Measurements from ENCODE around the gene MUC15.

Gene MUC15

DNA sequence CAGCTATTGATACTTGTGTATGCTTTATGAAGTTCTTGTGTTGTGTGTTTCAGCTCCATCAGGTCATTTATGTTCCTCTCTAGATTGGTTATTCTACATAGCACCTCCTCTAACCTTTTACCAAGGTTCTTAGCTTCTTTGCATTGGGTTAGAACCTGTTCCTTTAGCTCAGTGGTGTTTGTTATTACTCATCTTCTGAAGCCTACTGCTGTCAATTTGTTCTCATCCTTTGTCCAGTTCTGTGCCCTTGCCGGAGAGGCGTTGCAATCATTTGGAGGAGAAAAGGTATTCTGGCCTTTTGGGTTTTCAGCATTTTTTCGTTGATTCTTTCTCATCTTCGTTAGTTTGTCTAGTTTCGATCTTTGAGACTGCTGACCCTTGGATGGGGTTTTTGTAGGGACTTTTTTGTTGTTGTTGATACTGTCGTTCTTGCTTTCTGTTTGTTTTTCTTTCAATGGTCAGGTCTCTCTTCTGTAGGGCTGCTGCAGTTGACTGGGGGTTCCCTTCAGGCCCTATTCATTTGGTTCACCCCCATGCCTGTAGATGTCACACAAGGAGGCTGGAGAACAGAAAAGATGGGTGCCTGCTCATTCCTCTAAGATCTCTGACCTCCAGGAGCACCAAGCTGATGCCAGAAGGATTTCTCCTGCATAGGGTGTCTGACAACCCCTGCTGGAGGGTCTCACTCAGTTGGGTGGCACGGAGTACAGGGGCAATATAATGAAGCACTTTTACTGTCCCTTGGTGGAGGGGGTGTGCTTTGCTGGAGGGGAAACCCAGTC is 35.9 kb upstream of the MUC15 start:
- Histone ChIP-seq H3K79me2 (ENCODE audit: insufficient read depth, low read length) (no peaks in the 10 kb centered on the region), H3K4me2 (ENCODE audit: low read depth, low read length, poor library complexity, severe bottlenecking) (no peak overlapping the region)

DNA sequence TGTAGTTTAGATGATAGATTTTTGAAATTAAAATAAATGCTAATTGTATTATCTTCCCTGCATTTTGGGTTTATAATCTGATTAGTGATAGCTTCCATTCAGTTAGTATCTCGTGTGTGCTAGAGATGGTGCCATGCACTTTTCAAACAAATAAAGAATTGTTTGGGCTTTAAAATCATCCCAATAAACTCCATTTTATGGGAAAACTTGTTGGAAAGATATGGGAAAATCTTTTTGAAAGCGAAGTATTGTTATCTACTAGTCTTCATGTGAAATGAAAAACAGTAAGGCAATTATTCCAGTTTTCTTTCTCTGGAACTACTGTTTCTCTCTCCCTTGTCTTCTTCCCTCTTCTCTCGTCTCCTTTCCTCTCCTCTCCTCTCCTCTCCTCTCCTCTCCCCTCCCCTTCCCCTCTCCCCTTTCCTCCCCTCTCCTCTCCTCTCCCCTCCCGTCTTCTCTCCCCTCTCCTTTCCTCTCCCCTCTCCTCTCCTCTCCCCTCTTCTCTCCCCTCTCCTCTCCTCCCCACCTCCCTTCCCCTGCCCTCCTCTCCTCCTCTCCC is 27.9 kb upstream of the MUC15 start:
- no peak overlapping the region for H3K4me3 ChIP-seq (ENCODE audit: low read length, poor library complexity, severe bottlenecking)
- TF ChIP-seq, protein P1, sequence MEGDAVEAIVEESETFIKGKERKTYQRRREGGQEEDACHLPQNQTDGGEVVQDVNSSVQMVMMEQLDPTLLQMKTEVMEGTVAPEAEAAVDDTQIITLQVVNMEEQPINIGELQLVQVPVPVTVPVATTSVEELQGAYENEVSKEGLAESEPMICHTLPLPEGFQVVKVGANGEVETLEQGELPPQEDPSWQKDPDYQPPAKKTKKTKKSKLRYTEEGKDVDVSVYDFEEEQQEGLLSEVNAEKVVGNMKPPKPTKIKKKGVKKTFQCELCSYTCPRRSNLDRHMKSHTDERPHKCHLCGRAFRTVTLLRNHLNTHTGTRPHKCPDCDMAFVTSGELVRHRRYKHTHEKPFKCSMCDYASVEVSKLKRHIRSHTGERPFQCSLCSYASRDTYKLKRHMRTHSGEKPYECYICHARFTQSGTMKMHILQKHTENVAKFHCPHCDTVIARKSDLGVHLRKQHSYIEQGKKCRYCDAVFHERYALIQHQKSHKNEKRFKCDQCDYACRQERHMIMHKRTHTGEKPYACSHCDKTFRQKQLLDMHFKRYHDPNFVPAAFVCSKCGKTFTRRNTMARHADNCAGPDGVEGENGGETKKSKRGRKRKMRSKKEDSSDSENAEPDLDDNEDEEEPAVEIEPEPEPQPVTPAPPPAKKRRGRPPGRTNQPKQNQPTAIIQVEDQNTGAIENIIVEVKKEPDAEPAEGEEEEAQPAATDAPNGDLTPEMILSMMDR (conservative IDR thresholded peaks at IDR 0.05; ENCODE audit: low read length), result no peak
- no peak for TF ChIP-seq EZH2phosphoT487 (IDR thresholded peaks at IDR 0.05; ENCODE audit: borderline replicate concordance)
- no peak overlapping the region for H3K9ac ChIP-seq (ENCODE audit: low read depth, low read length, poor library complexity, severe bottlenecking)
- no peaks in the 10 kb centered on the region for H4K20me1 ChIP-seq (ENCODE audit: insufficient read depth, low read length, poor library complexity, severe bottlenecking)
- no peaks in the 10 kb centered on the region for H3F3A ChIP-seq (ENCODE audit: low read depth)
- no peak overlapping the region for H3K4me2 ChIP-seq (ENCODE audit: low read depth, low read length, poor library complexity, severe bottlenecking)
- H3K9me3 ChIP-seq (ENCODE audit: insufficient read depth, low read depth, low read length), result no peaks in the 10 kb centered on the region
- no peak overlapping the region for H2AFZ ChIP-seq (ENCODE audit: low read length)
- H3K27me3 ChIP-seq (ENCODE audit: insufficient read depth, low read length, poor library complexity, severe bottlenecking), result no peaks in the 10 kb centered on the region
- no peaks in the 10 kb centered on the region for H3K36me3 ChIP-seq (ENCODE audit: insufficient read depth, low read length)
- no peaks in the 10 kb centered on the region for H3K4me1 ChIP-seq (ENCODE audit: insufficient read depth, low read length, poor library complexity, severe bottlenecking)
- no peaks in the 10 kb centered on the region for H3K9me2 ChIP-seq (replicated peaks; ENCODE audit: low read depth, low read length)
- H3K79me2 ChIP-seq (ENCODE audit: insufficient read depth, low read length), result no peaks in the 10 kb centered on the region

More for the DNA sequence above, 35.9 kb upstream of the MUC15 start:
- H4K20me1 ChIP-seq (ENCODE audit: insufficient read depth, low read length, poor library complexity, severe bottlenecking), result no peaks in the 10 kb centered on the region
- no peaks in the 10 kb centered on the region for H3F3A ChIP-seq (ENCODE audit: low read depth)
- H3K9ac ChIP-seq (ENCODE audit: low read depth, low read length, poor library complexity, severe bottlenecking), result no peak overlapping the region
- TF ChIP-seq, protein P1 (conservative IDR thresholded peaks at IDR 0.05; ENCODE audit: low read length), result no peak
- TF ChIP-seq EZH2phosphoT487 (IDR thresholded peaks at IDR 0.05; ENCODE audit: borderline replicate concordance), result no peak
- H3K36me3 ChIP-seq (ENCODE audit: insufficient read depth, low read length), result no peaks in the 10 kb centered on the region
- H3K4me3 ChIP-seq (ENCODE audit: low read length, poor library complexity, severe bottlenecking), result no peak overlapping the region
- no peaks in the 10 kb centered on the region for H3K9me3 ChIP-seq (ENCODE audit: insufficient read depth, low read depth, low read length)
- no peaks in the 10 kb centered on the region for H3K9me2 ChIP-seq (replicated peaks; ENCODE audit: low read depth, low read length)
- H2AFZ ChIP-seq (ENCODE audit: low read length), result no peak overlapping the region
- no peaks in the 10 kb centered on the region for H3K4me1 ChIP-seq (ENCODE audit: insufficient read depth, low read length, poor library complexity, severe bottlenecking)
- no peaks in the 10 kb centered on the region for H3K27me3 ChIP-seq (ENCODE audit: insufficient read depth, low read length, poor library complexity, severe bottlenecking)

DNA sequence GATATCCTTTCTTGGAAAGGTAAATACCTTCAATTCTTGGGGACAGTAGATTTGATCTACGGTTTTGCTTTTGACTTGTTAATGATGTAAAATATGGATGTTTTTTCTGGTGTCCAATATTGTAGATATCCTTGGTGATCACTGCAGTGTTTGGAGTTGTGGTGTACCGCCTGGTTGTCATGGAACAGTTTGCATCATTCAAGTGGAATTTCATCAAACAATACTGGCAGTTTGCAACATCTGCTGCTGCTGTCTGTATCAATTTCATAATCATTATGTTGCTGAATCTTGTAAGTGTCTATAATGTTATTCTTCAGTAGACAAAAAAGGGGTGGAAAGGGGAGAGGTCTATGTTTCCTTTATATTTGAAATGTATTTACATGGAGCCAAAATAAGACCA is 27.4 kb upstream of the MUC15 start:
- H3K4me3 ChIP-seq (ENCODE audit: low read length, poor library complexity, severe bottlenecking), result no peak overlapping the region
- no peaks in the 10 kb centered on the region for H3K79me2 ChIP-seq (ENCODE audit: insufficient read depth, low read length)
- H3F3A ChIP-seq (ENCODE audit: low read depth), result no peaks in the 10 kb centered on the region
- no peaks in the 10 kb centered on the region for H3K36me3 ChIP-seq (ENCODE audit: insufficient read depth, low read length)
- no peak overlapping the region for H2AFZ ChIP-seq (ENCODE audit: low read length)
- no peaks in the 10 kb centered on the region for H3K4me1 ChIP-seq (ENCODE audit: insufficient read depth, low read length, poor library complexity, severe bottlenecking)
- no peak overlapping the region for H3K9ac ChIP-seq (ENCODE audit: low read depth, low read length, poor library complexity, severe bottlenecking)
- no peak for TF ChIP-seq EZH2phosphoT487 (IDR thresholded peaks at IDR 0.05; ENCODE audit: borderline replicate concordance)
- TF ChIP-seq, protein P1 (conservative IDR thresholded peaks at IDR 0.05; ENCODE audit: low read length), result no peak
- H3K4me2 ChIP-seq (ENCODE audit: low read depth, low read length, poor library complexity, severe bottlenecking), result no peak overlapping the region
- H4K20me1 ChIP-seq (ENCODE audit: insufficient read depth, low read length, poor library complexity, severe bottlenecking), result no peaks in the 10 kb centered on the region
- no peaks in the 10 kb centered on the region for H3K27me3 ChIP-seq (ENCODE audit: insufficient read depth, low read length, poor library complexity, severe bottlenecking)
- no peaks in the 10 kb centered on the region for H3K9me3 ChIP-seq (ENCODE audit: insufficient read depth, low read depth, low read length)
- H3K9me2 ChIP-seq (replicated peaks; ENCODE audit: low read depth, low read length), result no peaks in the 10 kb centered on the region

All from Loucy (cell line).